NB4 (cell line): ENCODE results near the gene NFE2L2.

Source experiments
- CTCF ChIP-seq: IDR thresholded peaks from one replicate; pipeline ENCODE4 v1.5.1; 2012; ENCODE audit warnings: low read depth, low read length
- POLR2A ChIP-seq: IDR thresholded peaks from 2 replicates; pipeline ENCODE4 v1.6.1; 2011; ENCODE audit warnings: mild to moderate bottlenecking; ENCODE audit not compliant: insufficient read length; ENCODE audit errors: extremely low read depth

- TF ChIP-seq CTCF (no peak), POLR2A (no peak)
These were observed 32.3 kb downstream of the NFE2L2 start for GRCh38 chr2:177232098-177232704.
